Stimulated activated CD8-positive, alpha-beta memory T cell treated with anti-CD3 and anti-CD28 coated beads, Interleukin-7, amount 100 ng/mL, for 4 hours (primary cell): ENCODE measurements around the gene C1orf167.
"Not testable (repeated sequence)": the region's sequence is repeated elsewhere in the genome, so short reads cannot be mapped to it uniquely, and the experiment has no call there.

Source experiments
- DNase-seq, 2 donors: peaks; one replicate each; pipeline ENCODE4 v3.0.0-alpha.2; 2020; ENCODE audit warnings: low read depth in 2 of 2

The C1orf167 gene

GRCh38 chr1:11800756-11801433, 38.9 kb downstream of the C1orf167 start:
- no peak for DNase-seq

- DNase-seq = no peak
These were observed 40.6 kb downstream of the C1orf167 start for GRCh38 chr1:11802616-11802972.

GRCh38 chr1:11802973-11803885, 41.2 kb downstream of the C1orf167 start:
- peak; percentile 58 to 64 for DNase-seq

GRCh38 chr1:11803924-11804665, 42.1 kb downstream of the C1orf167 start:
- DNase-seq = not testable (repeated sequence)

- DNase-seq = peak in 1 of 2 donors; percentile 27
These were observed 42.9 kb downstream of the C1orf167 start for GRCh38 chr1:11804666-11805421.

- DNase-seq = peak; percentile 93 to 98
These were observed 43.7 kb downstream of the C1orf167 start, which contains the start of the genes CLCN6 and MTHFR for GRCh38 chr1:11805422-11806306. Gene CLCN6, plus strand, starts transcription at chr1:11806191. Its CDS starts 72 bp downstream, at chr1:11806263. Gene MTHFR, minus strand, starts transcription at chr1:11805964. Its CDS starts 2,848 bp downstream, at chr1:11803116.

GRCh38 chr1:11806307-11806936, 44.4 kb downstream of the C1orf167 start:
- DNase-seq = no peak

- DNase-seq = no peak
These were observed 45.1 kb downstream of the C1orf167 start for GRCh38 chr1:11807133-11807532.

GRCh38 chr1:11813021-11813420, 51.0 kb downstream of the C1orf167 start:
- no peak for DNase-seq

- DNase-seq = no peak
These were observed 55.2 kb downstream of the C1orf167 start for GRCh38 chr1:11817192-11817591.

- DNase-seq = no peak
These were observed 60.1 kb downstream of the C1orf167 start for GRCh38 chr1:11822091-11822490.

- DNase-seq = no peak
These were observed 61.6 kb downstream of the C1orf167 start for GRCh38 chr1:11823366-11824137.

GRCh38 chr1:11825131-11825530, 63.1 kb downstream of the C1orf167 start:
- DNase-seq = no peak

- DNase-seq = no peak
These were observed 65.0 kb downstream of the C1orf167 start for GRCh38 chr1:11826946-11827345.

GRCh38 chr1:11828511-11828910, 66.5 kb downstream of the C1orf167 start:
- no peak for DNase-seq

- no peak for DNase-seq
These were observed 70.1 kb downstream of the C1orf167 start for GRCh38 chr1:11831945-11832725.

GRCh38 chr1:11833497-11833896, 71.5 kb downstream of the C1orf167 start:
- no peak for DNase-seq

GRCh38 chr1:11833900-11834299, 71.9 kb downstream of the C1orf167 start:
- DNase-seq = no peak
